Thymus (tissue), 11 donors: ENCODE data around the gene CALCOCO2. TPM values are rescaled to one million over a fixed set of nuclear protein-coding genes. Genes with fewer than 3 reads are reported as not detected.
A peak's percentile ranks its signal among the peaks of the same experiment; 100 is the strongest.

Experiments
- DNase-seq, 9 donors: peaks; one replicate each; pipeline ENCODE4 v3.0.0-alpha.2; 2013; ENCODE audit warnings: low spot score in 9 of 9, low read depth in 6 of 9, missing footprints in 1 of 9
- H3K27ac ChIP-seq, 2 donors: one replicate each; pipeline ENCODE4 v1.5.1; 2013; ENCODE audit warnings: control low read depth in 1 of 2, low read depth in 1 of 2, low read length in 1 of 2, mild to moderate bottlenecking in 1 of 2, moderate library complexity in 1 of 2
- H3K27me3 ChIP-seq, 2 donors: one replicate each; pipeline ENCODE4 v1.5.1; 2013; ENCODE audit warnings: low read length in 1 of 2; ENCODE audit not compliant: control insufficient read depth in 2 of 2, insufficient read depth in 1 of 2
- H3K36me3 ChIP-seq, 2 donors: one replicate each; pipeline ENCODE4 v1.5.1; 2013; ENCODE audit warnings: low read length in 1 of 2, mild to moderate bottlenecking in 1 of 2, moderate library complexity in 1 of 2; ENCODE audit not compliant: control insufficient read depth in 2 of 2, insufficient read depth in 2 of 2
- H3K4me1 ChIP-seq, 2 donors: one replicate each; pipeline ENCODE4 v1.5.1; 2013; ENCODE audit warnings: low read length in 2 of 2; ENCODE audit not compliant: control insufficient read depth in 2 of 2, insufficient read depth in 2 of 2
- H3K4me3 ChIP-seq, 2 donors: one replicate each; pipeline ENCODE4 v1.5.1; 2013; ENCODE audit warnings: low read length in 2 of 2, control low read depth in 1 of 2, mild to moderate bottlenecking in 1 of 2
- H3K9me3 ChIP-seq, 2 donors: one replicate each; pipeline ENCODE4 v1.5.1; 2013; ENCODE audit warnings: low read length in 1 of 2, mild to moderate bottlenecking in 1 of 2; ENCODE audit not compliant: control insufficient read depth in 2 of 2, insufficient read depth in 1 of 2
- WGBS: extraction: QIAGEN DNeasy Blood & Tissue Kit; methylation state at CpG from one replicate; pipeline ENCODE4 v1.1.7; 2013; 5-methylcytosine and 5-hydroxymethylcytosine counted together
- polyA plus RNA-seq: library from polyadenylated mRNA; stranded (reverse); fragments of 200-250 nt; gene quantifications from one replicate; pipeline ENCODE4 v1.2.3, GENCODE V29; 2013
- total RNA-seq: library from RNA; stranded (reverse); fragments of 120-200 nt; gene quantifications from one replicate; pipeline ENCODE4 v1.2.4, GENCODE V29; 2013
- donor health status: healthy.

CALCOCO2 gene
- total and polyA plus RNA-seq, 2 donors: 30.8 to 90.6 TPM

GRCh38 chr17:48873696-48874443 is 43.0 kb downstream of the CALCOCO2 start:
- no peaks in the 10 kb centered on the region for H3K4me1 ChIP-seq
- DNase-seq: no peak
- no peak overlapping the region for H3K27ac ChIP-seq
- 76% methylated on average over 5 of the region's 5 CpGs for WGBS
- no peak overlapping the region for H3K4me3 ChIP-seq
- no peaks in the 10 kb centered on the region for H3K36me3 ChIP-seq
- H3K27me3 ChIP-seq: no peaks in the 10 kb centered on the region
- H3K9me3 ChIP-seq: no peaks in the 10 kb centered on the region

- no peaks in the 10 kb centered on the region for H3K4me1 ChIP-seq
- H3K36me3 ChIP-seq: no peaks in the 10 kb centered on the region
- no peaks in the 10 kb centered on the region for H3K9me3 ChIP-seq
- no peak overlapping the region for H3K4me3 ChIP-seq
- DNase-seq: peak; percentile 38 to 86 (median 71)
- H3K27ac ChIP-seq: no peak overlapping the region
- 24% methylated on average over 12 of the region's 12 CpGs for WGBS
- H3K27me3 ChIP-seq: no peaks in the 10 kb centered on the region
Observed at GRCh38 chr17:48878920-48879898, 48.4 kb downstream of the CALCOCO2 start.

GRCh38 chr17:48882272-48882671 is 51.4 kb downstream of the CALCOCO2 start:
- H3K4me1 ChIP-seq: no peaks in the 10 kb centered on the region
- no peaks in the 10 kb centered on the region for H3K27me3 ChIP-seq
- no peak overlapping the region for H3K27ac ChIP-seq
- no peak overlapping the region for H3K4me3 ChIP-seq
- 51% methylated on average over 2 of the region's 2 CpGs for WGBS
- DNase-seq: no peak
- H3K36me3 ChIP-seq: no peaks in the 10 kb centered on the region
- no peaks in the 10 kb centered on the region for H3K9me3 ChIP-seq

- Histone ChIP-seq H3K27ac (no peak overlapping the region), H3K27me3 (no peaks in the 10 kb centered on the region), H3K9me3 (no peaks in the 10 kb centered on the region), H3K4me1 (no peaks in the 10 kb centered on the region), H3K4me3 (no peak overlapping the region), H3K36me3 (no peaks in the 10 kb centered on the region)
- 74% methylated on average over 10 of the region's 10 CpGs for WGBS
- DNase-seq: no peak
Observed at GRCh38 chr17:48883171-48883570, 52.3 kb downstream of the CALCOCO2 start.

- no peak overlapping the region for H3K27ac ChIP-seq
- WGBS: 95% methylated on average over 2 of the region's 2 CpGs
- H3K27me3 ChIP-seq: no peaks in the 10 kb centered on the region
- peaks cover 2 to 4% of the 10 kb centered on the region in 2 donors for H3K36me3 ChIP-seq
- H3K4me3 ChIP-seq: no peak overlapping the region
- H3K9me3 ChIP-seq: no peaks in the 10 kb centered on the region
- H3K4me1 ChIP-seq: peaks cover 9 to 16% of the 10 kb centered on the region in 2 donors
- no peak for DNase-seq
Observed at GRCh38 chr17:48890086-48890485, 59.3 kb downstream of the CALCOCO2 start.

GRCh38 chr17:48892940-48893645 is 62.3 kb downstream of the CALCOCO2 start:
- Histone ChIP-seq H3K27me3 (no peaks in the 10 kb centered on the region), H3K9me3 (no peaks in the 10 kb centered on the region), H3K4me1 (peaks cover 9 to 16% of the 10 kb centered on the region in 2 donors), H3K27ac (peak overlapping the region; percentile 53 to 55), H3K36me3 (peaks cover 11 to 14% of the 10 kb centered on the region in 2 donors), H3K4me3 (peak overlapping the region; percentile 58 to 85)
- DNase-seq: peak in 1 of 9 donors; percentile 14
- 3% methylated on average over 24 of the region's 24 CpGs for WGBS

- Histone ChIP-seq H3K9me3 (no peaks in the 10 kb centered on the region), H3K27me3 (no peaks in the 10 kb centered on the region), H3K36me3 (peaks cover 11 to 18% of the 10 kb centered on the region in 2 donors), H3K4me1 (peaks cover 9 to 16% of the 10 kb centered on the region in 2 donors), H3K4me3 (peak overlapping the region in 1 of 2 donors; percentile 85), H3K27ac (no peak overlapping the region)
- 79% methylated on average over 5 of the region's 5 CpGs for WGBS
- no peak for DNase-seq
Observed at GRCh38 chr17:48893646-48894508, 63.0 kb downstream of the CALCOCO2 start.

GRCh38 chr17:48894886-48895285 is 64.1 kb downstream of the CALCOCO2 start:
- H3K4me1 ChIP-seq: peaks cover 9 to 16% of the 10 kb centered on the region in 2 donors
- H3K27me3 ChIP-seq: no peaks in the 10 kb centered on the region
- no peak for DNase-seq
- peaks cover 11 to 18% of the 10 kb centered on the region in 2 donors for H3K36me3 ChIP-seq
- H3K4me3 ChIP-seq: no peak overlapping the region
- no peaks in the 10 kb centered on the region for H3K9me3 ChIP-seq
- no peak overlapping the region for H3K27ac ChIP-seq
- WGBS: 94% methylated on average over 3 of the region's 3 CpGs
